ENCODE results near the gene TRIB2. TPM values are rescaled to one million over a fixed set of nuclear protein-coding genes. Genes with fewer than 3 reads are reported as not detected.
A peak's percentile ranks its signal among the peaks of the same experiment; 100 is the strongest.

Gene TRIB2
- polyA plus RNA-seq (2013) = 23.1 TPM

DNA sequence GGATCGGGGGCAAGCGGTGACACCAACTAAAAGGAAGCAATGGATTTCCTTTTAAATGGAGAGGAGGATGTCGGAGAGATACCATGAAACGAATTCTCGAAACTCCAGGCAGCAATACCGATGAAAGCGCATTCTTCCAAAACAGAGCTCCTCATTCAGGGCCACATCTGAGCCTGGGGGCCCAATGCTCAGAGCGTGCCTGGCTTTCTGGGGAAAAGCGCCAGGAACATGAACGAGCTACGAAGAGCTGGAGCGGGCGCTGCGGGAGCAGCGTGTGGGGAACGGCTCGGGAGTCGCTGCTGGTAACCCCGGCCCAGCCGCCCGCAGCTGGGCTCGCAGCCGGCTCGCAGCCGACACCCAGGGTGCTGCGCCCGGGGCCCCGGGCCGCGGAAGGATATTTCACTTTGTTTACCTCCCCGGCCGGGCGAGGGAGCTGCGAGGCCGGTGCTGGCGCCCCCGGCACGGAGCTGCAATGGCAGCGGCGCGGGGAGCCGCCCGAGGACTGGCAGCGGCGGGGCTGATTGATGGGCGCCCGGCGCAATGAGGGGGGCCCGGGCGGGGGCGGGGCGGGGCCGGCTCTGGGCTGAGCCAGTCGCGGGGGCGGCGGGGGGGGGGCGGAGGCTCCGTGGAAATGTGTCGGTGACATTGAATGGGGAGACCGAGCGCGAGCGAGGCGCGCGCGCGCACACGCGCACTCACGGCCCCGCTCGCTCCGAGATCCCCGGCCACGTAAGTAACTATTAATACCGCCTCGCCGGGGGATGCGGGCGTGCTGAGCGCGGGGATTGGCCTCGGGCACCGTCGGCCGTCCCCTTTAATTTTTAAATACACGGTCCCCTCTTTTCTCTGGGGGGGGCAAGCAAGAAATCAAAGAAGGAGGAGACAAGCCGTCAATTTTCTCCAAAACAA lies at the start of gene TRIB2:
TSS of gene TRIB2 (plus strand) at position 655 of the 909 bp plus-strand sequence. CDS start 1,372 bp downstream, outside the sequence.
- Histone ChIP-seq H3K36me3 (ENCODE audit: control insufficient read depth in 4 of 4, insufficient read depth in 4 of 4, low read length in 3 of 4) (no peaks in the 10 kb centered on the region), H3K9me3 (ENCODE audit: control extremely low read depth in 1 of 5, control insufficient read depth in 4 of 5, insufficient read depth in 2 of 5, low read depth in 1 of 5, low read length in 4 of 5) (peaks cover 0 to 2% (median 0%) of the 10 kb centered on the region in 5 experiments), H3K27ac (ENCODE audit: insufficient read depth in 1 of 2, low read depth in 1 of 2, low read length in 2 of 2, poor library complexity in 1 of 2, severe bottlenecking in 2 of 2) (peak within 1 kb of the TSS in 1 of 2 experiments; percentile 78), H3K4me3 (ENCODE audit: control insufficient read depth in 1 of 7, extremely low read depth in 1 of 7, insufficient read depth in 4 of 7, low read depth in 2 of 7, low read length in 6 of 7) (peak within 1 kb of the TSS; percentile 59 to 79 (median 74)), H3K4me1 (ENCODE audit: control extremely low read depth in 1 of 4, control insufficient read depth in 4 of 4, insufficient read depth in 4 of 4, low read length in 3 of 4) (peaks cover 0 to 34% (median 30%) of the 10 kb centered on the region in 4 experiments), H3K27me3 (replicated peaks in 2 of 5; ENCODE audit: control insufficient read depth in 4 of 5, insufficient read depth in 5 of 5, low read length in 4 of 5) (peaks cover 0 to 69% (median 37%) of the 10 kb centered on the region in 5 experiments)
- ChIA-PET CTCF (interaction anchor here (0.6 to 1.9 kb wide), 11 partner anchors 11 to 855 kb away, joined by 3 to 7 read pairs (median 3); no protein-coding TSS in a partner anchor), POLR2A (interaction anchor here (1.1 kb wide), 1 partner anchor 887 kb away, joined by 3 read pairs; no protein-coding TSS in a partner anchor)
- WGBS (ENCODE audit: insufficient coverage) = 2% methylated on average over 59 of the region's 90 CpGs
- DNase-seq = peak; percentile 74 to 83 (median 81)

DNA sequence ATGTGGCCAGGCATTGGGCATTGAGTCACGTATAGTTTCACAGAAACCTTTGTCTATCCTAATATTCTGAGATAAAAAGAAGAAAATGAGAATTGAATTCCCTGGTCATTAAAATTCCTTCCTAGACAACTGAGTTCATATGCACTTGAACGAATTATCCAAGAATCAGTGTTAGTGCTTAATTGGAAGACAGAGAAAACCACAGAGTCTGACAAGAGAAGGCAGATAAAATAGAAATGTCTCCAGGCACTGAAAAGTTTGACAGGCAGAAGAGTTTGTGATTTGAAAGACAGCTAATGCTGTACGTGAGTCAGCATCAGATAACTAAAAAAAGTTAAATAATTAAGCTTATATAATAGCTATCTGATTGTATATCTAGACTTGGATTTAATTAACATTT lies 47.7 kb upstream of the TRIB2 start:
- ChIA-PET POLR2A (no interaction called here), CTCF (interaction anchor here (0.7 kb wide), 1 partner anchor 10 kb away, joined by 3 read pairs; no protein-coding TSS in a partner anchor)
- 83% methylated on average over 1 of the region's 3 CpGs for WGBS (ENCODE audit: insufficient coverage)
- no peak overlapping the region for H3K27ac ChIP-seq (ENCODE audit: insufficient read depth in 1 of 2, low read depth in 1 of 2, low read length in 2 of 2, poor library complexity in 1 of 2, severe bottlenecking in 2 of 2)
- no peaks in the 10 kb centered on the region for H3K36me3 ChIP-seq (ENCODE audit: control insufficient read depth in 4 of 4, insufficient read depth in 4 of 4, low read length in 3 of 4)
- peaks cover 2 to 20% (median 8%) of the 10 kb centered on the region in 5 experiments for H3K9me3 ChIP-seq (ENCODE audit: control extremely low read depth in 1 of 5, control insufficient read depth in 4 of 5, insufficient read depth in 2 of 5, low read depth in 1 of 5, low read length in 4 of 5)
- no peaks in the 10 kb centered on the region for H3K4me1 ChIP-seq (ENCODE audit: control extremely low read depth in 1 of 4, control insufficient read depth in 4 of 4, insufficient read depth in 4 of 4, low read length in 3 of 4)
- DNase-seq = no peak
- no peak overlapping the region for H3K4me3 ChIP-seq (ENCODE audit: control insufficient read depth in 1 of 7, extremely low read depth in 1 of 7, insufficient read depth in 4 of 7, low read depth in 2 of 7, low read length in 6 of 7)
- peaks cover 0 to 3% (median 0%) of the 10 kb centered on the region in 5 experiments for H3K27me3 ChIP-seq (replicated peaks in 2 of 5; ENCODE audit: control insufficient read depth in 4 of 5, insufficient read depth in 5 of 5, low read length in 4 of 5)

DNA sequence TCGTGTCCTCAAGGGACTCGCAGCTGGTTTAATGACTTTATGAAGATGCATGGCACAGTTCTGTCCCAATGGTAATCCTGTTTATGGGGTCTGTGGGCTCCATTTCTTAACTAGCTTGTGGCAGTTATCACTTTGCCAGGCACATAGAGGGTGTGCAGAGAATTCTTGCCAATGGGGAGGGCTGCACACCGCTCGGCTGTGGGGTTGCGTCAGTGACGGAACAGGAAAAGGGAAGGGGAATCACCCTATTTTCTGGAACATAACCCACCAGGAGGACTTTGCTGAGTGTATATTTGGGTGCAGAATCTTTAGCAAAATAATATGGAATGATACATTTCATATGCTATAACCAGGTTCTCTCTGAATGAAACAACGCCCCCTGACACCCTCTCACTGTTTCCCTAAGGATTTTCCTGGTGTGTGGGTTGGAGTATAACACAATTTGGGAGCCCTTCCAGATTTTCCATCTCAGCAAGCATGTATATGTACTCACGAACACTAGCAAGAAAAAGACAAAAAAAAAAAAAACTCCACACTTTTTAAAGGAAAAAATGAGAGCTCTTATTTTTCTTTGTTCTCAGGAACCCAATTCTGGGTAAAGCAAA lies 43.9 kb upstream of the TRIB2 start:
- Histone ChIP-seq H3K9me3 (ENCODE audit: control extremely low read depth in 1 of 5, control insufficient read depth in 4 of 5, insufficient read depth in 2 of 5, low read depth in 1 of 5, low read length in 4 of 5) (no peaks in the 10 kb centered on the region), H3K4me3 (ENCODE audit: control insufficient read depth in 1 of 7, extremely low read depth in 1 of 7, insufficient read depth in 4 of 7, low read depth in 2 of 7, low read length in 6 of 7) (no peak overlapping the region), H3K27me3 (replicated peaks in 2 of 5; ENCODE audit: control insufficient read depth in 4 of 5, insufficient read depth in 5 of 5, low read length in 4 of 5) (peaks cover 0 to 4% (median 0%) of the 10 kb centered on the region in 5 experiments), H3K4me1 (ENCODE audit: control extremely low read depth in 1 of 4, control insufficient read depth in 4 of 4, insufficient read depth in 4 of 4, low read length in 3 of 4) (no peaks in the 10 kb centered on the region), H3K27ac (ENCODE audit: insufficient read depth in 1 of 2, low read depth in 1 of 2, low read length in 2 of 2, poor library complexity in 1 of 2, severe bottlenecking in 2 of 2) (no peak overlapping the region), H3K36me3 (ENCODE audit: control insufficient read depth in 4 of 4, insufficient read depth in 4 of 4, low read length in 3 of 4) (no peaks in the 10 kb centered on the region)
- ChIA-PET POLR2A (no interaction called here), CTCF (no interaction called here)
- DNase-seq = no peak
- WGBS (ENCODE audit: insufficient coverage) = no CpG with 5 or more reads among the region's 8 CpGs

DNA sequence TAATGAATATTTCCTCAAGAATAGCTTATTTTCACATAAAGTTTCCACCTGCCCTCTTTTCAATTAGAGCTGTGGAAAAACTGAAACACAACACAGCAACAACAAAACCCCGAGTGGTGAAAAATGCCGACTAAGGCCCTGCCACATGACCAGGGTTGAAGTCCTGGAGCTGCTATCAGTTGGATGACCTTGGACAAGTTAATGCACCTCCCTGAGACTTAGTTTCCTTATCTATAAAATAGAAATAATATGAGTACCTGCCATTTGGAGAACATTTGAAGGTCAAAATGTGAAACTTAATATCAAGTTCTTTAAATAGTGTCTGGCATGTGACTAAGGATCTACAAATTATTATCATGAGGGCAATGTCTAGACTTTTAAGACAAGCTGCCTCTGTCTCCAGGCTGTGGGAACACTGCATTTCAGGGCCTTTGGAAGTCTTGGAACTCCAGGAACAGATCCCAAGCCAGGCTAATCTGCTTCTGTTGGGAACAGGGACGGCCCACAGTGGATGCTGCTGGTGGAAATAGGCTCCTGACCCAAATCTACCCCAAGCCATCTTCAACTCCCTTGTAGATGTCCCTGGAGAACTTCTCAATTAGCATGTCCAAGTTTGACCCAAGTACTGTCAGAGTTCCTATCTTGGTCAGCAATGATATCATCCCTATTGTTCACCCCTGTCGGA lies 42.0 kb upstream of the TRIB2 start:
- Histone ChIP-seq H3K27ac (ENCODE audit: insufficient read depth in 1 of 2, low read depth in 1 of 2, low read length in 2 of 2, poor library complexity in 1 of 2, severe bottlenecking in 2 of 2) (no peak overlapping the region), H3K9me3 (ENCODE audit: control extremely low read depth in 1 of 5, control insufficient read depth in 4 of 5, insufficient read depth in 2 of 5, low read depth in 1 of 5, low read length in 4 of 5) (peaks cover 0 to 1% (median 0%) of the 10 kb centered on the region in 5 experiments), H3K4me3 (ENCODE audit: control insufficient read depth in 1 of 7, extremely low read depth in 1 of 7, insufficient read depth in 4 of 7, low read depth in 2 of 7, low read length in 6 of 7) (no peak overlapping the region), H3K4me1 (ENCODE audit: control extremely low read depth in 1 of 4, control insufficient read depth in 4 of 4, insufficient read depth in 4 of 4, low read length in 3 of 4) (no peaks in the 10 kb centered on the region), H3K27me3 (replicated peaks in 2 of 5; ENCODE audit: control insufficient read depth in 4 of 5, insufficient read depth in 5 of 5, low read length in 4 of 5) (peaks cover 0 to 4% (median 0%) of the 10 kb centered on the region in 5 experiments), H3K36me3 (ENCODE audit: control insufficient read depth in 4 of 4, insufficient read depth in 4 of 4, low read length in 3 of 4) (no peaks in the 10 kb centered on the region)
- 76% methylated on average over 3 of the region's 4 CpGs for WGBS (ENCODE audit: insufficient coverage)
- ChIA-PET CTCF (no interaction called here), POLR2A (no interaction called here)
- no peak for DNase-seq

DNA sequence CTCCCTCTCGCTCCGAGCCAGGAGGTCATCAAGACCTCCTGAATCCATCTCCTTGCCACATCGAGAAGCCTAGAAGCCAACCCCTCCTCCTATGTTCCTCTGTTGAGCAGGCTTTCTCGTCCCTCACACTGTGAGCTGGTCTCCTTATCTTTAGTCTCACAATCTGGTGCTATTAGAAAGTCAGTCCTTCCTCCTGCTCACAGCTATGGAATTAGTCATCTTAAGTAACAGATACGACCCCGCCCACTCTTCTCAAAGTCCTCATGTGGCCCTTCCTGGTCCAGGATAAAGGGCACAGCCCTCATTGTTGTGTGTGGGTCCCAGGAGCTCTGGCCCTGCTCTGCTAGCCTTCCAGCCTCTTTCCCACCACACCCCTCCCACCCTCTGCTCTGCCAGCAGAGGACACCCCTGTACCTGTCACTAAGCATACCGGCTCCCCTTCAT lies 41.4 kb upstream of the TRIB2 start:
- 93% methylated on average over 6 of the region's 7 CpGs for WGBS (ENCODE audit: insufficient coverage)
- Histone ChIP-seq H3K4me3 (ENCODE audit: control insufficient read depth in 1 of 7, extremely low read depth in 1 of 7, insufficient read depth in 4 of 7, low read depth in 2 of 7, low read length in 6 of 7) (no peak overlapping the region), H3K4me1 (ENCODE audit: control extremely low read depth in 1 of 4, control insufficient read depth in 4 of 4, insufficient read depth in 4 of 4, low read length in 3 of 4) (no peaks in the 10 kb centered on the region), H3K27me3 (replicated peaks in 2 of 5; ENCODE audit: control insufficient read depth in 4 of 5, insufficient read depth in 5 of 5, low read length in 4 of 5) (peaks cover 0 to 4% (median 0%) of the 10 kb centered on the region in 5 experiments), H3K27ac (ENCODE audit: insufficient read depth in 1 of 2, low read depth in 1 of 2, low read length in 2 of 2, poor library complexity in 1 of 2, severe bottlenecking in 2 of 2) (no peak overlapping the region), H3K36me3 (ENCODE audit: control insufficient read depth in 4 of 4, insufficient read depth in 4 of 4, low read length in 3 of 4) (no peaks in the 10 kb centered on the region), H3K9me3 (ENCODE audit: control extremely low read depth in 1 of 5, control insufficient read depth in 4 of 5, insufficient read depth in 2 of 5, low read depth in 1 of 5, low read length in 4 of 5) (peaks cover 0 to 2% (median 0%) of the 10 kb centered on the region in 5 experiments)
- ChIA-PET POLR2A (no interaction called here), CTCF (no interaction called here)
- DNase-seq = peak in 1 of 3 donors; percentile 10

DNA sequence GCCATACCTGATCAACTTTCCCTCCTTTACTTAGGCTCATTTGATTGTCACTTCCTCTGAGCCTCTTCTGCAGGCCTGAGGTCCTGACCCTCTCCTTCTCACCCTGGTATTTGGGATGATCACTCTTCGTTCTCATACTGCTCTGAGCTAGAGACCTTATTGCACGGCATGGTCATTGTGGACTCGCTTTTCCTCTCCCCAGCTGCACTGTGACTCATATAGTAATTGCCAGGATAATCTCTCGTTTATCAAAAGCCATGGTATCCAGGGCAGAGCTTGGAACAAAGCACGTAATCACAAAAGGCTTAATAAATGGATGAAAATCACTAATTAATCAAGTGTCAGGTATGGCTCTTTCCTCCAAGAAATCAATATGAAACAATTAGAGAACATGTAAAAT lies 40.9 kb upstream of the TRIB2 start:
- DNase-seq = no peak
- CTCF ChIA-PET = no interaction called here
- 95% methylated on average over 5 of the region's 5 CpGs for WGBS (ENCODE audit: insufficient coverage)

More for the DNA sequence above, 40.9 kb upstream of the TRIB2 start:
- POLR2A ChIA-PET = no interaction called here
- Histone ChIP-seq H3K27me3 (replicated peaks in 2 of 5; ENCODE audit: control insufficient read depth in 4 of 5, insufficient read depth in 5 of 5, low read length in 4 of 5) (peaks cover 0 to 4% (median 0%) of the 10 kb centered on the region in 5 experiments), H3K4me3 (ENCODE audit: control insufficient read depth in 1 of 7, extremely low read depth in 1 of 7, insufficient read depth in 4 of 7, low read depth in 2 of 7, low read length in 6 of 7) (no peak overlapping the region), H3K4me1 (ENCODE audit: control extremely low read depth in 1 of 4, control insufficient read depth in 4 of 4, insufficient read depth in 4 of 4, low read length in 3 of 4) (no peaks in the 10 kb centered on the region), H3K36me3 (ENCODE audit: control insufficient read depth in 4 of 4, insufficient read depth in 4 of 4, low read length in 3 of 4) (no peaks in the 10 kb centered on the region), H3K9me3 (ENCODE audit: control extremely low read depth in 1 of 5, control insufficient read depth in 4 of 5, insufficient read depth in 2 of 5, low read depth in 1 of 5, low read length in 4 of 5) (peaks cover 0 to 5% (median 0%) of the 10 kb centered on the region in 5 experiments), H3K27ac (ENCODE audit: insufficient read depth in 1 of 2, low read depth in 1 of 2, low read length in 2 of 2, poor library complexity in 1 of 2, severe bottlenecking in 2 of 2) (no peak overlapping the region)
